Ascending aorta (tissue), 2 donors: ENCODE measurements around the gene CFAP74. TPM values are rescaled to one million over a fixed set of nuclear protein-coding genes. Genes with fewer than 3 reads are reported as not detected.

Experiments
- DNase-seq, 2 donors: peaks; one replicate each; pipeline ENCODE4 v3.0.0-alpha.2; 2019; ENCODE audit warnings: low spot score in 2 of 2
- H3K27ac ChIP-seq, 2 donors: fragments of 200-600 bp; sonication (generic); one replicate each; pipeline ENCODE4 v1.5.1; 2016 to 2017; ENCODE audit warnings: mild to moderate bottlenecking in 1 of 2
- H3K27me3 ChIP-seq: fragments of 200-600 bp; sonication (generic); one replicate; pipeline ENCODE4 v1.5.1; 2017
- H3K36me3 ChIP-seq, 2 donors: fragments of 200-600 bp; sonication (generic); one replicate each; pipeline ENCODE4 v1.5.1; 2016
- H3K4me1 ChIP-seq, 2 donors: fragments of 200-600 bp; sonication (generic); one replicate each; pipeline ENCODE4 v1.5.1; 2016 to 2017; ENCODE audit warnings: mild to moderate bottlenecking in 1 of 2
- H3K4me3 ChIP-seq, 2 donors: fragments of 200-600 bp; sonication (generic); one replicate each; pipeline ENCODE4 v1.5.1; 2016 to 2017; ENCODE audit warnings: mild to moderate bottlenecking in 1 of 2
- H3K9me3 ChIP-seq, 2 donors: fragments of 200-600 bp; sonication (generic); one replicate each; pipeline ENCODE4 v1.5.1; 2016
- CTCF ChIP-seq, 3 experiments: fragments of 200-600 bp in 2 of 3; fragments of 450-650 bp in 1 of 3; sonication (generic) in 2 of 3; IDR thresholded peaks; one replicate each; pipeline ENCODE4 v1.5.1; 2016 to 2019; ENCODE audit warnings: antibody characterized with exemption in 3 of 3, mild to moderate bottlenecking in 1 of 3, moderate library complexity in 1 of 3
- intact Hi-C: fragments of 100-400 bp; cut with DNase I; formaldehyde crosslinking; loops from one replicate; pipeline ENCODE4 v1.15.1; 2023
- total RNA-seq: library from RNA; depleted of rRNA; stranded (reverse); fragments of >200 nt; gene quantifications from one replicate; pipeline ENCODE4 v1.1.0, GENCODE V29; 2016

The CFAP74 gene
- total RNA-seq, 1 donor from 2014 or later = not detected

- TF ChIP-seq CTCF (IDR thresholded peaks at IDR 0.05) = no peak
- no peak overlapping the region for H3K4me3 ChIP-seq
- no peaks in the 10 kb centered on the region for H3K27me3 ChIP-seq
Observed at GRCh38 chr1:2014181-2014580, 10.6 kb upstream of the CFAP74 start.

GRCh38 chr1:2009101-2010053 is 5.8 kb upstream of the CFAP74 start:
- TF ChIP-seq CTCF (IDR thresholded peaks at IDR 0.05) = no peak
- intact Hi-C loops = no loop called here

More at GRCh38 chr1:2014181-2014580, 10.6 kb upstream of the CFAP74 start:
- H3K4me1 ChIP-seq = no peaks in the 10 kb centered on the region
- no peaks in the 10 kb centered on the region for H3K36me3 ChIP-seq
- intact Hi-C loops = no loop called here
- H3K27ac ChIP-seq = no peak overlapping the region
- no peak for DNase-seq
- no peaks in the 10 kb centered on the region for H3K9me3 ChIP-seq

GRCh38 chr1:2004856-2005255 is 1.3 kb upstream of the CFAP74 start:
- no peak overlapping the region for H3K4me3 ChIP-seq
- no peaks in the 10 kb centered on the region for H3K9me3 ChIP-seq
- DNase-seq = no peak
- TF ChIP-seq CTCF (IDR thresholded peaks at IDR 0.05) = no peak
- H3K27me3 ChIP-seq = peaks cover 5% of the 10 kb centered on the region
- intact Hi-C loops = no loop called here
- H3K36me3 ChIP-seq = no peaks in the 10 kb centered on the region
- no peak overlapping the region for H3K27ac ChIP-seq
- no peaks in the 10 kb centered on the region for H3K4me1 ChIP-seq

More at GRCh38 chr1:2009101-2010053, 5.8 kb upstream of the CFAP74 start:
- H3K27ac ChIP-seq = no peak overlapping the region
- no peaks in the 10 kb centered on the region for H3K4me1 ChIP-seq
- H3K27me3 ChIP-seq = no peaks in the 10 kb centered on the region
- no peaks in the 10 kb centered on the region for H3K9me3 ChIP-seq
- H3K4me3 ChIP-seq = no peak overlapping the region
- no peak for DNase-seq
- H3K36me3 ChIP-seq = no peaks in the 10 kb centered on the region

GRCh38 chr1:2001773-2002411 is 1.7 kb downstream of the CFAP74 start:
- no peak overlapping the region for H3K27ac ChIP-seq
- intact Hi-C loops = no loop called here
- no peaks in the 10 kb centered on the region for H3K36me3 ChIP-seq
- no peaks in the 10 kb centered on the region for H3K4me1 ChIP-seq
- TF ChIP-seq CTCF (IDR thresholded peaks at IDR 0.05) = no peak
- H3K9me3 ChIP-seq = no peaks in the 10 kb centered on the region
- H3K27me3 ChIP-seq = peaks cover 5% of the 10 kb centered on the region
- DNase-seq = no peak
- no peak overlapping the region for H3K4me3 ChIP-seq

GRCh38 chr1:2000850-2001249 is 2.7 kb downstream of the CFAP74 start:
- no peak for TF ChIP-seq CTCF (IDR thresholded peaks at IDR 0.05)
- H3K4me1 ChIP-seq = no peaks in the 10 kb centered on the region
- no peak overlapping the region for H3K4me3 ChIP-seq
- no peaks in the 10 kb centered on the region for H3K9me3 ChIP-seq
- no peak overlapping the region for H3K27ac ChIP-seq
- no peaks in the 10 kb centered on the region for H3K36me3 ChIP-seq
- peaks cover 5% of the 10 kb centered on the region for H3K27me3 ChIP-seq
- intact Hi-C loops = no loop called here
- DNase-seq = no peak
